ENCODE results near the gene TGFBR3.

DNA sequence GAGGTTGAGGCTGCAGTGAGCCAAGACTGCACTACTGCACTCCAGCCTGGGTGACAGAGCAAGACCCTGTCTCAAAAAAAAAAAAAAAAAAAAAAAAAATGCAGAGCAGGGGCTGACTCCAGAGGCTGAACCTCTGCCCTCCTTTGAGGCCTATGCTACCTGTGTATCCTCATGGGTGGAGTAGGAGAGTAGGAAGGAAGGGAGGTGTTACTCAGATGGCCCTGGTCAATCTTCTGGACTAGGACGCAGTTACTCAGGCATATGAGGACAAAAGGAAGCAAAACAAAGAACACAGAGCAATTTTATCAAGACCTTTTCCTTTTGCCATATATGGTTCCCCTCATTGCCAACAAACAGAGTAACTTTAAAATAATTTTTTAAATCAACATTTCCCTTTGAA, 35.2 kb downstream of the TGFBR3 start:
- TF ChIP-seq CTCF (IDR thresholded peaks at IDR 0.05; ENCODE audit: low read depth, low read length) (no peak), EZH2phosphoT487 (IDR thresholded peaks at IDR 0.05; ENCODE audit: low read depth) (no peak)

Data from OCI-LY3 (cell line).